ENCODE results near the gene ZNF778. TPM values are rescaled to one million over a fixed set of nuclear protein-coding genes. Genes with fewer than 3 reads are reported as not detected.

The ZNF778 gene
- total and polyA plus RNA-seq, 2 of the 13 experiments (the other 11 are each of a cell fraction or from before 2014, with no cell fraction given) = 3.8 to 7.2 TPM

DNA sequence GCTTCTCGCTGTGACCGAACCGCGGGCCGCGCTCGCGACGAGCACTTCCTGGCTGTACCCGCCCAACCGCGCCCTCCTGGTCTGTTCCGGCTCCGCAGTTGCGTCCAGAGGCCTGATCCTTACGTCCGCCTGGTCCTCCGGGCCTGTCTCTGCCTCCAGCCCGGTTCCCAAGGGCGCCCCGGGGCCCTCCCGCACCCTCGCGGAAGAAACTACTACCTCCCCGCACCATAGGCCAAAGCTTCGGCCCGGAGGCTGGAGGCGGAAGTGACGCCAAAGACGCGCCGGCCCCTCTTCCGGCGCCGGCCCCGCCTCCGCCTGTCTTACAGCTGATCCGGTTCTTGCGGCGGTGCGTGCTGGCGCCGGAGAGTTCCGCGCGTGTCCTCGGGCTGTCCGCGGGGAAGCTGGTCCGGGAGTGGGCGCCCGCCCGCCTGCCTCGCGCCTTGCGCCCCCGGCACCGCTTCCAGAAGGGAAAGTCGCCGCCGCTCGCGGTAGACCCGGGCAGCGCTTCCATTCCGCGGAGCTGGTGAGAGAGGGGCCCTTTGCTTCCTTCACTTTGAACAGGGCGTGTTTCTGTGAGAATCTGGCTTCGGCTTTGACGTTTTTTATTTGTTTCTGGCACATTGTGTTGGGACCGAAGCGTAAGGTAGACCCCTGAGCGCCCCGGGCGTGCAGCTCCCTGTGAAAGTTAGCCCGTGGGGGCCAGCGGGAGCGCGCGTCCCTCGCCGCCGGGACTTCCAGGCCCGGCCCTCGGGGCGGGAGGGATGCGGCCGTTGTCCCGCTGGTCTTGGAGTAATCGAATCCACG, at the start of gene ZNF778 (continued):
- TF ChIP-seq SUZ12 (IDR thresholded peaks at IDR 0.05; ENCODE audit: low read depth, low read length) = no peak
- TF ChIP-seq ZNF224 (CRISPR knock-in tag; IDR thresholded peaks at IDR 0.05) = no peak
- peak; percentile 97; the same call in 1 of the 2 replicates for TF ChIP-seq ZNF598 (CRISPR knock-in tag; IDR thresholded peaks at IDR 0.05; ENCODE audit: borderline replicate concordance)
- TF ChIP-seq, protein P1, sequence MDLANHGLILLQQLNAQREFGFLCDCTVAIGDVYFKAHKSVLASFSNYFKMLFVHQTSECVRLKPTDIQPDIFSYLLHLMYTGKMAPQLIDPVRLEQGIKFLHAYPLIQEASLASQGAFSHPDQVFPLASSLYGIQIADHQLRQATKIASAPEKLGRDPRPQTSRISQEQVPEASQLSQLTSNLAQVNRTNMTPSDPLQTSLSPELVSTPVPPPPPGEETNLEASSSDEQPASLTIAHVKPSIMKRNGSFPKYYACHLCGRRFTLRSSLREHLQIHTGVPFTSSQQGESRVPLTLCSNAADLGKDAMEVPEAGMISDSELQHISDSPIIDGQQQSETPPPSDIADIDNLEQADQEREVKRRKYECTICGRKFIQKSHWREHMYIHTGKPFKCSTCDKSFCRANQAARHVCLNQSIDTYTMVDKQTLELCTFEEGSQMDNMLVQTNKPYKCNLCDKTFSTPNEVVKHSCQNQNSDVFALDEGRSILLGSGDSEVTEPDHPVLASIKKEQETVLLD (CRISPR knock-in tag; IDR thresholded peaks at IDR 0.05; ENCODE audit: low read depth) = no peak
- peak; percentile 66; the same call in 1 of the 2 replicates for TF ChIP-seq ZNF557 (CRISPR knock-in tag; IDR thresholded peaks at IDR 0.05)
- TF ChIP-seq FIP1L1 (IDR thresholded peaks at IDR 0.05; ENCODE audit: borderline replicate concordance, insufficient read depth, low read depth, low read length) = 0 out of 2 replicates have a peak, but pooled peaks have one; percentile 47
- TF ChIP-seq ZNF20 (CRISPR knock-in tag; IDR thresholded peaks at IDR 0.05) = 0 out of 2 replicates have a peak, but pooled peaks have one; percentile 35
- TF ChIP-seq KDM6A (CRISPR knock-in tag; IDR thresholded peaks at IDR 0.05; ENCODE audit: low read depth) = no peak
- TF ChIP-seq, protein P2, sequence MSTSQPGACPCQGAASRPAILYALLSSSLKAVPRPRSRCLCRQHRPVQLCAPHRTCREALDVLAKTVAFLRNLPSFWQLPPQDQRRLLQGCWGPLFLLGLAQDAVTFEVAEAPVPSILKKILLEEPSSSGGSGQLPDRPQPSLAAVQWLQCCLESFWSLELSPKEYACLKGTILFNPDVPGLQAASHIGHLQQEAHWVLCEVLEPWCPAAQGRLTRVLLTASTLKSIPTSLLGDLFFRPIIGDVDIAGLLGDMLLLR (CRISPR knock-in tag; IDR thresholded peaks at IDR 0.05) = peak; percentile 85; the same call in 1 of the 2 replicates
- TF ChIP-seq ZNF274 (CRISPR knock-in tag; IDR thresholded peaks at IDR 0.05) = peak; percentile 96
- TF ChIP-seq ZNF780A (CRISPR knock-in tag; IDR thresholded peaks at IDR 0.05) = no peak
- TF ChIP-seq, protein P3, sequence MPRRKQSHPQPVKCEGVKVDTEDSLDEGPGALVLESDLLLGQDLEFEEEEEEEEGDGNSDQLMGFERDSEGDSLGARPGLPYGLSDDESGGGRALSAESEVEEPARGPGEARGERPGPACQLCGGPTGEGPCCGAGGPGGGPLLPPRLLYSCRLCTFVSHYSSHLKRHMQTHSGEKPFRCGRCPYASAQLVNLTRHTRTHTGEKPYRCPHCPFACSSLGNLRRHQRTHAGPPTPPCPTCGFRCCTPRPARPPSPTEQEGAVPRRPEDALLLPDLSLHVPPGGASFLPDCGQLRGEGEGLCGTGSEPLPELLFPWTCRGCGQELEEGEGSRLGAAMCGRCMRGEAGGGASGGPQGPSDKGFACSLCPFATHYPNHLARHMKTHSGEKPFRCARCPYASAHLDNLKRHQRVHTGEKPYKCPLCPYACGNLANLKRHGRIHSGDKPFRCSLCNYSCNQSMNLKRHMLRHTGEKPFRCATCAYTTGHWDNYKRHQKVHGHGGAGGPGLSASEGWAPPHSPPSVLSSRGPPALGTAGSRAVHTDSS (CRISPR knock-in tag; conservative IDR thresholded peaks at IDR 0.05) = peak; percentile 80; the same call in 1 of the 2 replicates
- no peak; the same call in 1 of the 2 replicates for TF ChIP-seq NKX3-1 (CRISPR knock-in tag; IDR thresholded peaks at IDR 0.05)
- TF ChIP-seq, protein P4, sequence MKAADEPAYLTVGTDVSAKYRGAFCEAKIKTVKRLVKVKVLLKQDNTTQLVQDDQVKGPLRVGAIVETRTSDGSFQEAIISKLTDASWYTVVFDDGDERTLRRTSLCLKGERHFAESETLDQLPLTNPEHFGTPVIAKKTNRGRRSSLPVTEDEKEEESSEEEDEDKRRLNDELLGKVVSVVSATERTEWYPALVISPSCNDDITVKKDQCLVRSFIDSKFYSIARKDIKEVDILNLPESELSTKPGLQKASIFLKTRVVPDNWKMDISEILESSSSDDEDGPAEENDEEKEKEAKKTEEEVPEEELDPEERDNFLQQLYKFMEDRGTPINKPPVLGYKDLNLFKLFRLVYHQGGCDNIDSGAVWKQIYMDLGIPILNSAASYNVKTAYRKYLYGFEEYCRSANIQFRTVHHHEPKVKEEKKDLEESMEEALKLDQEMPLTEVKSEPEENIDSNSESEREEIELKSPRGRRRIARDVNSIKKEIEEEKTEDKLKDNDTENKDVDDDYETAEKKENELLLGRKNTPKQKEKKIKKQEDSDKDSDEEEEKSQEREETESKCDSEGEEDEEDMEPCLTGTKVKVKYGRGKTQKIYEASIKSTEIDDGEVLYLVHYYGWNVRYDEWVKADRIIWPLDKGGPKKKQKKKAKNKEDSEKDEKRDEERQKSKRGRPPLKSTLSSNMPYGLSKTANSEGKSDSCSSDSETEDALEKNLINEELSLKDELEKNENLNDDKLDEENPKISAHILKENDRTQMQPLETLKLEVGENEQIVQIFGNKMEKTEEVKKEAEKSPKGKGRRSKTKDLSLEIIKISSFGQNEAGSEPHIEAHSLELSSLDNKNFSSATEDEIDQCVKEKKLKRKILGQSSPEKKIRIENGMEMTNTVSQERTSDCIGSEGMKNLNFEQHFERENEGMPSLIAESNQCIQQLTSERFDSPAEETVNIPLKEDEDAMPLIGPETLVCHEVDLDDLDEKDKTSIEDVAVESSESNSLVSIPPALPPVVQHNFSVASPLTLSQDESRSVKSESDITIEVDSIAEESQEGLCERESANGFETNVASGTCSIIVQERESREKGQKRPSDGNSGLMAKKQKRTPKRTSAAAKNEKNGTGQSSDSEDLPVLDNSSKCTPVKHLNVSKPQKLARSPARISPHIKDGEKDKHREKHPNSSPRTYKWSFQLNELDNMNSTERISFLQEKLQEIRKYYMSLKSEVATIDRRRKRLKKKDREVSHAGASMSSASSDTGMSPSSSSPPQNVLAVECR (CRISPR knock-in tag; IDR thresholded peaks at IDR 0.05; ENCODE audit: borderline replicate concordance) = peak; percentile 100
- TF ChIP-seq ZNF496 (CRISPR knock-in tag; IDR thresholded peaks at IDR 0.05; ENCODE audit: insufficient replicate concordance) = no peak
- TF ChIP-seq ZFP90 (CRISPR knock-in tag; IDR thresholded peaks at IDR 0.05; ENCODE audit: borderline replicate concordance) = peak; percentile 92
- TF ChIP-seq SALL2 (CRISPR knock-in tag; IDR thresholded peaks at IDR 0.05) = peak; percentile 82
- TF ChIP-seq CCDC6 (CRISPR knock-in tag; IDR thresholded peaks at IDR 0.05) = no peak
- TF ChIP-seq ZSCAN31 (CRISPR knock-in tag; IDR thresholded peaks at IDR 0.05; ENCODE audit: low read depth) = peak; percentile 92
- peak; percentile 93 for TF ChIP-seq KLF9 (CRISPR knock-in tag; IDR thresholded peaks at IDR 0.05; ENCODE audit: low read depth)

Data from HepG2 (cell line).